OCI-LY1 (cell line): ENCODE measurements around the gene CTDSPL.

Experiments used
- CTCF ChIP-seq: fragments of 200-600 bp; sonication (generic), shearing (Covaris generic); IDR thresholded peaks from 2 replicates; pipeline ENCODE4 v1.5.1; 2017; ENCODE audit warnings: mild to moderate bottlenecking, antibody characterized with exemption, low read length, moderate library complexity, mixed read lengths
- EZH2 ChIP-seq: fragments of 200-600 bp; sonication (generic), shearing (Covaris generic); IDR thresholded peaks from 2 replicates; pipeline ENCODE4 v1.8.0; 2017; ENCODE audit warnings: borderline replicate concordance, mixed run types, mild to moderate bottlenecking, antibody characterized with exemption, low read length, moderate library complexity, mixed read lengths

- TF ChIP-seq CTCF (no peak), EZH2 (no peak)
Measured at GRCh38 chr3:37935756-37936666, 74.3 kb downstream of the CTDSPL start.
